Bone marrow (tissue), 2 donors: Measurements from ENCODE around the gene ZFAND4.
"Not testable (repeated sequence)": the region's sequence is repeated elsewhere in the genome, so short reads cannot be mapped to it uniquely, and the experiment has no call there.

Source experiments
- DNase-seq, 2 donors: peaks; one replicate each; lab custom pipeline; 2025; lab: John Stamatoyannopoulos, UW

The ZFAND4 gene

DNA sequence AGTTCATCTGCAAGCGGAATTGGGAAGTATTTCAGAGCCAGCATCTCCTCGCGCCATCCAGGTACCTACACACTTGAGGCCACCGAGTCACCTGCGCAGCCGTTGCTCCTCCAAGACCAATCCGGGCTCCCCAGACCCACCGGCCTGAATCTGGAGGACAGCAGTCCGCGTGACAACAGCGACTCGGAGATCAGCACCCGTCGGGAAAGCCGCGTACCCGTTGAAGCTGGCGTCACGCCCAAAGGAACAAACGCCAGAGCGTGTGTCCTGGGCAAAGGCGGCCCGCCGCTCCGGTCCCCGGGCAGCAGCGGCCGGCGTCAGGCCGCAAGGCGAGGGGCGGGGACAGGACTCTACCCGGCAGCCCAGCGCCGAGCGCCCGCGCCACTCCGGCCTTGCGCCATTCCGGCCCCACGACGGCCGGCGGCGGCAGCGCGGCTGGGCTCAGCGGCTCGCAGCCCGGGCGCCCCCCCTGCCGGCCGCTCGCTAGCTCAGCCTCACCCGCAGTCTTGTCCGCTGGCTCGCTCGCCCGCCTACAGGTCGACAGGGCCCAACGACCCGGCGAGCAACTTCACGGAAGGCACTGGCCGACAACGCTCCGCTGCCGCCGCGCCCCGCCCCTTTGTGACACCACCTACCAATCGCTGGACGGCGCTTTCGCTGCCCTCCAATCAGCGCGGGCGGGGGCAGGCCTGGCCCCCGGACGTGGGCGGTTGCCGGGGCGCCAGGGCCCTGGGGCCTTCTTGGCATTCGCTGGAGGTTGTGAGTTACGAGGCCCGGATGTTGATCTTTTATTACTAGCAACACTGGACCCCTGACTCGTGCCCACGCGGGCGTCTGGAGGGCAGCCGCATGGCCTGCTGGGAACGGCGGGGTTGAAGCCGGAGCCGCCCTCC is at the start of gene ZFAND4:
Gene ZFAND4, minus strand, starts transcription at position 592 of the 893 bp plus-strand sequence. CDS start 9,047 bp downstream, outside the sequence.
- DNase-seq: peak; percentile 84 to 92

DNA sequence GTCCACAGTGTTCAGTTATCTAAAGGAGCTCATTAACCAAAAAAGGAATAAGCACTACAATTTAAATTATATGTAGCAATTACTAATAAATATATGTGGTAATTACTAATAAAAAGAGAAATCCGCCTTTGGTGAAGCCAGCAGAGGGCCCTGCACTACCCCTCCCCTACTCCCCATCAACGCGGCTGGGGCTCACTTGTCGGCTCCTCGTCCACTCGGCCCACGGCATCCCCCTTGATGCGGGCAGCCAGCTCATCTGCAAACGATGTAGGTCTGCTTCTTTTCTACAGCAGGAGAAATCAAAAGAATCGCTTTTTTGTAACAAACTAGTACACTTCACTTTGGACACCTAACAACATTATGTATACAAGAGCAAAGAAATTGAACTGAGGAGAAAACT is 48.9 kb upstream of the ZFAND4 start:
- not testable (repeated sequence) for DNase-seq

DNA sequence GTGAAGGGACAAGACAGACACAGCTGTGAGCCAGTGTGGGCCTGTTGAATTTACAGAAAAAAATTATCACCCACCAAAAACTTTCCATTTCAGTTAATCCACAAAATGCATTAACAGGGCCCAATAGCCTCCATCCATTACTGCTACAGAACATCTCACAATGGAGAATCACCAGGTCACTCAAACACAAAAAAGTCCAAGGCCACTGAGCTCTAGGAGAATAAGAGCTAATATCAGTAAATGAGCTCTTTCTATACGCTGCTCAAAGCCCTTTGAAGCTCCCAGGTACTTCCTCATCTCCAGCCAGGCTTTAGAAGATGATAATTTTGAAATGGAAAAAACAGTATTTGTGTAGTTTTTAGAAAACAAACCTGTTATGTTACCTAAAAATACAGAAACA is 45.1 kb upstream of the ZFAND4 start:
- not testable (repeated sequence) for DNase-seq

DNA sequence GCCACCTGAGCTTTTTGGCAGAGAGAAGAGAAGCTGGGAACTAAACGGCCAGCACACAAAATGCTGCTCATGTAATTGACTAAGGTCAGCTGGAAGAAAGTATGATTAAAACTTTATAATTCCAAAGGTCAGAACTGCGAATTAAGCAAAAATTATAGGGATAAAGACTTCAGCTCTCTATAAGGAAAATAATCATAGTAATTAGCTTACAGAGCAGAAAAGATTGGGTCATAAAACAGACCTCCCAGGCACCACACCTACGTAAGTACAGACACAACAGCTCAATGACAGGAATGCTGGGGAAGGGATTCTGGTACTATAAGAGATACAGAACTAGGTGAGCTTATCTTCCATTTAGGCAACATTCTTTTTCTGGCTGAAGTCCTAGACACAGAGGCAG is 44.5 kb upstream of the ZFAND4 start:
- not testable (repeated sequence) for DNase-seq

DNA sequence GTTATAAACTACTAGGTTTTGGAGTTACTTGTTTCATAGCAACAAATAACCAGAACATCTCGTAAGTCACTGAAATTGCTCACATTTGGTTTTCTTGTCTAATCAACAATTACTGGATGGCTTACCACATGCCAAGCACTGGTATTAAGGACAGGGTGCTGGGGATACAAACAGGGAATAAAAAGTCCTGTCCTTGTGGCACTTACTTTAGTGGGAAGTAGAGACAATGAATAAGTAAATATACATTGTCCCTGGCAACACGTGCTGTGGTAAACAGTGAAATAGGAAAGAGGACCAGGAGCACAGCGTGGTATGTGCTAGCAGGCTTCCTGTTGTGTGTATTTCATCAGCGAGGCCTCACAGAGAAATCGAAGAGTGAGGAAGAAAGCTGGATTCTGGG is 38.7 kb upstream of the ZFAND4 start:
- not testable (repeated sequence) for DNase-seq

DNA sequence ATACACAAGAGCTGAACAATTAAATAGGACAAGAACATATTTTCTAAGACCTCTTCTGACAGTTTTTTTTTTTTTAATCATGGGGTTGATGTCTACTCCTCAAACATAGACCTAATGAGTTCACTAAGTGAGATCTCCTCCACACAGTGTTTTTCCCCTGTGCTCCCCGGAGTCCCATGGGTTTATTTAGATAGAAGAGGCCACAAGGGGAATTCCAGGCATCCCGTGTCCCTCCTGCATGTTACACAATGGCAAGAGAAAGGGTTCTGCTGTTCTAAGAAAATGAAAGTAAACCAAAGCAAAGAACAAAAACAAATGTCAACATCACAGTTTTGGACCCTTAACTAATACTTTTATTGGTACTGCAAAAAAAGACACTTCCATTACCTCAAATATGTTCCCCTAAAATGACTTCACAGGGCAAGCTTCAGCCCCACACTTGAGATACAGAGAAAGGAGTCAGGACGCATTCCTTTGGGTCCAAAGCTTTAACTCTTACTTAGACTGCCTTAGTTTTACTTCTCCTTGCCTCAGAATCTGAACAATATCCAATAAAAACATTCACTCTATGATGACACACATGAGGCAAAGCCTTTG is 37.7 kb upstream of the ZFAND4 start:
- DNase-seq: not testable (repeated sequence)

DNA sequence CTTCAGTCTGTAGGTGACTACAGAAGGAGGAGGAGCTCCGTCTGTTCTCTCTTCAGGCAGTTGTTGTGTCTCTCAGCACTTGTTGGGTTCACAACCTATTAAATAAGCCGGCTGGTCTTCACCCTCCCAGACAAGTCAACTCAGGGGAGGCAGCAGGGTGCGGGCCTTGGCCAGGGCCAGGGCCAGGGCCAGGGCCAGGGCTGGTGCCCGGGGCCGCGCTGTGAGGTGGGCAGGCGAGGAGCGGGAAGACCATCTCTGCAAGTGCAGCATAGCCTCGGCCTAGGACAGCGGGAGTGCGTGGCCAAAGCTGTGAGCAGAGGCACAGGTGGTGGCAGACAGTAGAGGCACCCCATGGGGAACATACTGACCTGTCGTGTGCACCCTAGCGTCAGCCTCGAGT is 5.9 kb upstream of the ZFAND4 start:
- DNase-seq: not testable (repeated sequence)

DNA sequence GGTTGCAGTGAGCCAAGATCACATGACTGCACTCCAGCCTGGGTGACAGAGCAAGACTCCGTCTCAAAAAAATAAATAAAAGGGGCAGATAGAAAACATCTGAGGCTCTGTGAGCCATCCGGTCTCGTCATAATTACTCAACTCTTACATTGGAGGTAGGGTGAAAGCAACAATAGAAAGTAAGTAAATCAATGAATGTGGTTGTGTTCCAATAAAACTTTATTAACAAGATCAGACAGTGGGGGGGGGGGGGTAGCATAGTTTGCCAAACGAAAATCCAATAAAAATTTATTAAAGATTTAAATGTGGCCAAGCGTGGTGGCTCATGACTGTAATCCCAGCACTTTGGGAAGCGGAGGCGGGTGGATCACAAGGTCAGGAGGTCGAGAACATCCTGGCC is 2.8 kb upstream of the ZFAND4 start:
- DNase-seq: no peak

DNA sequence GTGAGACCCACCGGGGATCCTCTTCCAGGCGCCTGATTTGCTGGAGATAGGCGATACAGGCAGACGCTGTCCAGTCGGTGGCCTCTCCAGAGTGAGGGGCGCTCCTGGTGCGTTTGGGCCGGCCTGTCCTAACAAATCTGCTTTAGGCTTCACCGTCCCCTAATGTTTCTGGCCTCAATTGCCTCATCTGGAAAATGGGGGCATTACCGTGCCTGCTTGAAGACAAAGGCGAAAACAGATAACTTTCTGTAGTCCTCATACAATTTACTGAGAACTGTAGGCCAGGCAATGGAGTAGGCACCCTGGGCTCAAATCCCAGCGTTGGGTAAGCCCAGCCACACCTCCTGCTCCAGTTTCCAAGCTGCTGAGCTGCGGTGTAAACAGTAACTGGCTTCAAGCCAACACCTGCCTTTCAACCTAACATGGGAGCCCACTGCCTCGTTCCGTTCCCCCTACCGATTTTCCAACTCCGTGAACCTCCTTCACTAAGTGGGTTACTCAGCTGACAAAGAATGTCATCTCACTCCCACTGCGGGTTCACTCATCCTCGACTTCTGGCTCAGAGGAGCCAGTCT is 589 bp upstream of the ZFAND4 start:
- DNase-seq: no peak

DNA sequence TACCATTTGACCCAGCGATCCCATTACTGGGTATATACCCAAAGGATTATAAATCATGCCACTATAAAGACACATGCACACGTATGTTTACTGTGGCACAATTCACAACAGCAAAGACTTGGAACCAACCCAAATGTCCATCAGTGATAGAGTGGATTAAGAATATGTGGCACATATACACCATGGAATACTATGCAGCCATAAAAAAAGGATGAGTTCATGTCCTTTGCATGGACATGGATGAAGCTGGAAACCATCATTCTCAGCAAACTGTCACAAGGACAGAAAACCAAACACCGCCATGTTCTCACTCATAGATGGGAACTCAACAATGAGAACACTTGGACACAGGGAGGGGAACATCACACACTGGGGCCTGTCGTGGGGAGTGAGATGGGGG is 1.3 kb downstream of the ZFAND4 start:
- DNase-seq: not testable (repeated sequence)

DNA sequence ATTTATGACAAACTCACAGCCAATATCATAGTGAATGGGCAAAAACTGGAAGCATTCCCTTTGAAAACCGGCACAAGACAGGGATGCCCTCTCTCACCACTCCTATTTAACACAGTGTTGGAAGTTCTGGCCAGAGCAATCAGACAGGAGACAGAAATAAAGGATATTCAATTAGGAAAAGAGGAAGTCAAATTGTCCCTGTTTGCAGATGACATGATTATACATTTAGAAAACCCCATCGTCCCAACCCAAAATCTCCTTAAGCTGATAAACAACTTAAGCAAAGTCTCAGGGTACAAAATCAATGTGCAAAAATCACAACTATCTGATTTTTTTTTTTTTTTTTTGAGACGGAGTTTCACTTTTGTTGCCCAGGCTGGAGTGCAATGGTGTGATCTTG is 2.7 kb downstream of the ZFAND4 start:
- DNase-seq: not testable (repeated sequence)

DNA sequence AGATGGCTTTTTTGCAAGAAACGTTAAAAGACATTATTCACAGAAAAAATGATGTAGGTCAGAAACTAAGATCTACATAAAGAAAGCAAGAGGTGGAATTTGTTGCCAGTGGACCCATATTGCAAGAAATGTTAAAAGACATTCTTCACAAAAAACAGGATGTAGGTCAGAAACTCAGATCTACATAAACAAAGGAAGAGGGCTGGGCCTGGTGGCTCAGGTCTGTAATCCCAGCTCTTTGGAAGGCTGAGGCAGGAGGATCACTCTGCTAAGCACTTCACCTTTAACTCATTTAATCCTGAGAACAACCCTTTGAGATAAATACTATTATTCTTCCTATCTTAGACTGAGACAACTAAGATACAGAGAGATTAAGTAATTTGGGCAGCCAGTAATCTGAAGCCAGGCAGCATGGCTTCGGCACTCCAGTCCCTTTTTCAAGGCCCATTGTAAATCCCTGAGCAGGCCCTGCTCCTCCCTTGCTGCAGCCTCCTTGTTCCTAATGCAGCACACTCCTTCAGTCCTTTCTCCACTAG is 11.6 kb downstream of the ZFAND4 start:
- no peak for DNase-seq

DNA sequence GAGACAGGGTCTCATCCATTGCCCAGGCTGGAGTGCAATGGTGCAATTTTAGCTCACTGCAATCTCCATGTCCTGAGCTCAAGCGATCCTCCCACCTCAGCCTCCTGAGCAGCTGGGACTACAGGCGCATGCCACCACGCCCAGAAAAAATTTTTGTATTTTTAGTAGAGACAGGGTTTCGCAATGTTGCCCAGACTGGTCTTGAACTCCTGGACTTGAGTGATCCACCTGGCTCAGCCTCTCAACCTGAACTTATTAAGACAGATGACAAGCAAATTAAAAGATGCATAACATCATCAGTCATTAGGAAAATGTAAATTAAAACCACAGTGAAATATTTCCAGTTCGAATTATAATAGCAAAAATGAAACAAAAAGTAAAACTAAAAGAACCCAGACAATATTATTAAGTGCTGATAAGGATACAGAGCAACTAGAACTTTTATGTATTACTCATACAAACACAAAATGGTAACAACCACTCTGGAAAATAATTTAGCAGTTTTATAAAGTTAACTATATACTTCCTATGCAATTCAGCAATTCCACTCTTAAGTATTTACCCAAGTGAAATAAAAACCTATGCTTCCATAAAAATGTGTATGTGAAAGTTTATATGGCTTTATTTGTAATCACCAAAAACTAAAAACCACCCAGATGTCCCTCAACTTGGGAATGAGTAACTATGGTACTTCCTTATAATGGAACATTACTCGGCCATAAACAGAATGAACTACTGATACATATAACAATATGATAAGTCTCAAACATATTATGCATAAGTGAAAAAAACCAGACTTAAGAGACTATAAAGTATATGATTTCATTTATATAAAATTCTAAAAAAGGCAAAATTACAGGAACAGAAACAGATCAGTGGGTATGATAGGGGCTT is 15.3 kb downstream of the ZFAND4 start:
- no peak for DNase-seq

DNA sequence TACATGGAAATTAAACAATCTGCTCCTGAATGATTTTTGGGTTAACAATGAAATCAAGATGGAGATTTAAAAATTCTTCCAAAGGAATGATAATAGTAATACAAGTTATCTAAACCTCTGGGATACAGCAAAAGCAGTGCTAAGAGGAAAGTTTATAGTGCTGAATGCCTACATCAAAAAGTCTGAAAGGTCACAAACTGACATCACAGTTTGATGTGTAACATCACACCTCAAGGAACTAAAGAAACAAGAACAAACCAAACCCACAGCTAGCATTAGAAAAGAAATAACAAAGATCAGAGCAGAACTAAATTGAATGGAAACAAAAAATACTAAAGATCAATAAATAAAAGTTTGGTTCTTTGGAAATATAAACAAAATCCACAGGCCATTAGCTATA is 17.4 kb downstream of the ZFAND4 start:
- DNase-seq: no peak

DNA sequence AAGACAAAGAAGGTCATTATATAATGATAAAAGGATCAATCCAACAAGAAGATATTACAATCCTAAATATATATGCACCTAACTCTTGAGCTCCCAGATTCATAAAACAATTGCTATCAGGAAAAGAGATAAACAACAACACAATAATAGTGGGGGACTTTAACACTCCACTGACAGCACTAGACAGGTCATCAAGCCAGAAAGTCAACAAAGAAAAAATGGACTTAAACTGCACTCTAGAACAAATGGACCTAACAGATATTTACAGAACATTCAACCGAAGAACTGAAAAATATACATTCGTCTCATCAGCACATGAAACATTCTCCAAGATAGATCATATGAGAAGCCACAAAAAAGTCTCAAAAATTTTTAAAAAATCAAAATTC is 17.8 kb downstream of the ZFAND4 start:
- not testable (repeated sequence) for DNase-seq

DNA sequence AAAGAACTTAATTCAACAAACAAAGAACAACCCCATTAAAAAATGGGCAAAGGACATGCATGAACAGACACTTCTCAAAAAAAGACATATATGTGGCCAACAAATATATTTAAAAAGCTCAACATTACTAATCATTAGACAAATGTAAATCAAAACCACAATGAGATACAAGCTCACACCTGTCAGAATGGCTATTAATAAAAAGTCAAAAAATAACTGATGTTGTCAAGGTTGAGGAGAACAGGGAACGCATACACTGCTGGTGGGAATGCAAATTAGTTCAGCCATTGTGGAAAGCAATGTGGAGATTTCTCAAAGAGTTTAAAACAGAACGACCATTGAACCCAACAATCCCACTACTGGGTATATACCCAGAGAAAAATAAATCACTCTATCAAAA is 19.1 kb downstream of the ZFAND4 start:
- DNase-seq: no peak

DNA sequence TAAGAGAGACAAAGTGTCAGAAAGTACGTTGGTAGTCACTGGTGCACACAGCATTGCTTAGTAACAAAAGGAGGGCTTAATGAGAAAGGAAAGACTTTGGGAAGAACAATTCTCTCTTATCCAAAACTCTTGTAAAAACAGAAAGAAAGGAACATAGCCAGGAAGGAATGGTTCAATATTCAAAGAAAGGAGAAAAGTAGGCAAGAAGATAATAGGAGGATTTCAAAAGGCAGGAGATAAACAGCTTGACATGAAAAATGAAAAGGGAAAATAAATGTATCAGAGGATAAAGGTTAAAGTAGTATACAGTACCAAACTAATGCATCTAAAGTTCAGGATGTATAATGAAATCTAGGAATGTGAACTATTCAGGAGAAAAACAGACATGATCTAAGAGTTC is 20.1 kb downstream of the ZFAND4 start:
- no peak for DNase-seq

DNA sequence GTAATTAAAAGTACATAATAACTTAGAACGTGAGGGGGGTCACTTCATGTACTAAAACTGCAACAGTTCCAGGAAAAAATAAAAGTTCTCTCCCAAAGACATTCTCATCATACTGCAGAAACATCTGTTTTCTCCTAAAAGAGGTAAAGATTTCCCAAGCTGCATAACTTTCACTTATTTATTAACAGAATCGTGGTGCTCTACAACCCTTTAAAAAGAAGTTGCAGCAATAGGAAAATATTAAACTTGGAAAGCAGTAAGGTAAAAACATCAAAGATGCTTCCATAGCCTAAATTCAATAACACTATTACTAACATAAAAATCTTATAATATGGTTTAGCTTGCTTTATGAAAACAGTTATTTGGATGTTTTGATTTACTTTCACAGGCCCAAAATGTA is 23.3 kb downstream of the ZFAND4 start:
- no peak for DNase-seq

DNA sequence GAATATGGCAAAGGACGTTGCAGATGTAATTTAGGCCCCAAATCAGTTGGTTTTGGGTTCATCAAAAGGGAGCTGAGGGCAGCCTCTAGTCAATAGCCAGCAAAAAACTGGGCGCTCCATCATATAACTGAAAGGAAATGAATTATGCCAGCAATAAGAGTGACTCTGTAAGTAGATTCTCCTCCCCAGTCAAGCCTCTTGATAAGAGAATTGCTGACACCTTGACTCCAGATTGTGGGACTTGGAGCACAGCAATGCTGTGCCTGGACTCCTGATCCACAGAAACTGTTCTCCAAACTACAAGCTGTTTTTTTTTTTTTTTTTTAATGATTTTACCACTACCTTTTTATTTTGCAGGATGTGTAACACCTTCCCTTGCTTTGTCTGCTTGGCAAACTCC is 25.5 kb downstream of the ZFAND4 start:
- no peak for DNase-seq

DNA sequence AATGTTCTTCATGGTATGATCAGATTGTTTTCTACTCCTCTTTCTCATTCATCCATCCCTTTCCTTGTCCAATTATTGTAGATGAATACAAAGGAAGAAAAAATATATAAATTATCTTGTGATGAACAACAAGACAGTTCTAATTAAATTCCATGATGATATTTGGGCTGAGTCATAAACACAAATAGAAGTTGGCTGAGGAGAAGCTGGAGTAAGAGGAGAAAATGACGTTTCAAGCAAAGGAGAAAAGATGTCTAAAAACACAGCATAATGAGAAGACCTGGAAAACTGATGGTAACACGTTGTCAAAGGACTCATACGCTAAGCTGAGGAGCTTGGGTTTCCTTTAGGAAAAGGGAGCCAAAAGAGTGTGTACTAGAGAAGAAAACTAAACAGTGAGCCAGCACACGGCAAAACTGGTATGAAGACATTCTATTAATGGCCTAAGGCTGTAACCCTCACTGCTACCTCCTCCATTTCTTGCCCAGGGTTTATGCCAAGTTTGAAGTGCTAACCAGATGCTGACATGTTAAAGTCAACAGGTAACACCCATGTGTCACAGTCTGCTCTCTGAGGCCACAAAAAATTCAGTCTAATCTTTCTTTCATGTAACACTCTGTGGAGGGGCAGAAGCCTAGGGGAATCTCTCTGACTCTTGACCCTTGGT is 26.1 kb downstream of the ZFAND4 start:
- no peak for DNase-seq

DNA sequence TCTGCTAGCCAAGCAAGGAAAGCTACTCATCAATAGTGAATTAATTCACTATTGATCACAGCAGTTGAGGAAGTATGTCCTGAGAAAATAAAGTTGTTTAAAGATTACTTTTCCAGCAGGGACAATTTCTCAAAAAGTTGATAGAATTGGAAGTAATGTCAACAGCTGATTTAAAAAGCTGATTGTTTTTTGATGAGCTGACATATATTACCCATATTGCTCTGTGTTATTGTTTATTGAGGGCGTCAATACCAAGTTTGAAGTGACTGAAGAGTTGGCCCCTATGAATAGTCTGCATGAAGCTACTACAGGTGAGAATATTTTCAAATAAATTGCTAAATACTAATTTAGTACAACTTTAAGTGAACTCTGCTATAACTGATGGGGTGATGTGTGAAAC is 28.0 kb downstream of the ZFAND4 start:
- no peak for DNase-seq
